GM04504 (cell line): ENCODE measurements around the gene PLEKHM3.

Source experiments
- DNase-seq: peaks from one replicate; pipeline ENCODE4 v3.0.0-alpha.2; 2012; ENCODE audit warnings: low read depth

Gene PLEKHM3

DNA sequence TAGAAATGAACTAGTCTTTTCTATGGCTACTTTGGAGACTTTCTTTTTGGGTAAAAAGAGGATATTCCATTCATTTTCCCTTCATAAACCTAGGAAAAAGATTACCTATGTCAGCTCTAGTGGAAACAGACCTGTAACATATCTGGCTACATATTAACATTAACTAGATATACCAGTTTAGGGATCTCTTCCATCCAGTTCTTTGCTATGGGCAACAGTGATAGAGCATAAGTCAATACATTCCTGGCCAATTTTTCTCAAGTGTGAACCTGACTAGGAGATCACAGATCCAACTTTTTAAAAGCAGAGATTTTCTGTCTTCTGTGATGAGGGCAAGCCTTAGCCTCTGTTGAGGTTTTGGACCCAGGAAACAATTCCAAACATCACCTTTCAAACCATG lies 34.5 kb downstream of the PLEKHM3 start:
- no peak for DNase-seq

GRCh38 chr2:207988975-207989374 lies 36.4 kb downstream of the PLEKHM3 start:
- no peak for DNase-seq

DNA sequence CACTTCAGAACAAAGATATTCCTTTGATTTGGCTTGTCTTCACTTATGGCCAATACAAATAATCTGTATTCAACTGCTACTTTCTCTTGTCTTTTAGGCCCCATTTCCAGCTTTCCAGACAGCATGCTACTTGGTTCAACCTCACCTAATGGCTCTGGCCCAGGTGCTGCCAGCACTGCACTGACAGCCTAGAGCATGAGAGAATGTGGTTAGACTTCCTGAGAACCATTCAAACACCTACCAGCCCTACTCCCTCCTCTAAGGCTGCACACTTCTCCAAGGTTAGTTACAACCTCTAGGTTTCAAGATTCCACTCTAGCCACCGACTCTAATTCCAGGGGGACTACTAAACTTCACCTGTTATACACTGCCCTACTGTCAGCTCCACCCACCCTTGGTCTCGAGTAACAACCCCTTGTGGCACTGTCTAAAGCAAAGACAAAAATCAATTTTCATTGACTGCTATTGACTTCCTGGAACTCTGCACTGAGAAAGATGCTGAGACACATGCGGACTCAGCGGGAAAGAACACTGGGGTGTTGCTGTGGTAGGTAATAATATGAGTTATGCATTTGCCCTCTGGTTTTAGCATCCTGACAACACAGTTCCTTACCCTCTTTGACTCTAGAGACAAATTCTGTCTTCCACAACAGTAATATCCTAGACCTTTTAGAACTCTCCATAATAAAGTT lies 38.2 kb downstream of the PLEKHM3 start:
- DNase-seq: no peak

DNA sequence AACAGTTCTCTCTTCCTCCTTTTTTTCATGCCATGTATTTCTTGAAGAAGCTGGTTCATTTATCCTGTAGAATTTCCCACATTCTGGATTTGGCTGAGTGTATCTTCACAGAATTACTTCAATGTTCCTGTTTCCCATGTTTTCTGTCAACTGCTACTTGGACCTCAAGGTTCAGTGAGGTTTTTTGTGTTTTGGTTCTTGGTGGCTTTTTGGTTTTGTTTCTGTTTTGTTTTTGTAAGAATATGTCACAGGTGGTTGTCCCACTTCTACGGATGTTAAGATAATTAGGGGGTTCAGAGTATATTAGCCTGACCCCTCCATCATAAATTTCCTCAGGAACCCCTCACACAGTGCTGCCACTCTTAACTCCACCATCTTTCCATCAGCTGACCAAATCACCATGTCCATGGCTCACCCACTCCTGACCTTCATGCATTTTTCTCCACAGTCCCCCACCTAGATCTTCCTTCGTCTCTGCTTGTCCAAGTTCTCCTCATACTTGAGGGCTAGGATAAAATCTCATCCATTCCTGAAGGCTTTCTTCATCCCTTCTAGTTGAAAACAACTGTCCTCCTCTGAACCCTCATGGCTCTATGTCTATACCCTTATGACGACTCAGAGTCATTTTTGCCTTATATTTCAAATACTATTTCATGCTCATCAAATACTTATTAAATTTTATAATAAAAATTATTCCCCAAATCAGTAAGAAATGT lies 40.4 kb downstream of the PLEKHM3 start:
- DNase-seq: no peak

DNA sequence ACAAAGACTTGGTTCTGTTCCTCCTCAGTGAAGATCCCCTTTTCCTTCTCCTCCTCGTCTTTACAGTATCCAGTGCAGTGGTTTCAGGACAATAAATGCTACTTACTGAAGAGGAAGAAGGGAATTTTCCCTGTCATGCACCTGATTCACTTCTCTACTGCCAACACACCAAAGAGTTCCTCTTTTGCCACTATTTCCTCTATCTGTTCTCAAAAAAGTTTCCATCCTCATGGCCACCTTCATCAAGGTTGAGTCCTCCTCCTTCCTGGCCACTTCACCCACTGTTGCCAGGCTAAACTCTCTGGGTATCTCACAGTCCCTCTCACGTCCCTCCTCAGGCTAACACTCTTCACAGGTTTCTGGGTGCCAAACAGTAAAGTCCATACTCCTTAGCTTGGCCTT lies 41.7 kb downstream of the PLEKHM3 start:
- no peak for DNase-seq

DNA sequence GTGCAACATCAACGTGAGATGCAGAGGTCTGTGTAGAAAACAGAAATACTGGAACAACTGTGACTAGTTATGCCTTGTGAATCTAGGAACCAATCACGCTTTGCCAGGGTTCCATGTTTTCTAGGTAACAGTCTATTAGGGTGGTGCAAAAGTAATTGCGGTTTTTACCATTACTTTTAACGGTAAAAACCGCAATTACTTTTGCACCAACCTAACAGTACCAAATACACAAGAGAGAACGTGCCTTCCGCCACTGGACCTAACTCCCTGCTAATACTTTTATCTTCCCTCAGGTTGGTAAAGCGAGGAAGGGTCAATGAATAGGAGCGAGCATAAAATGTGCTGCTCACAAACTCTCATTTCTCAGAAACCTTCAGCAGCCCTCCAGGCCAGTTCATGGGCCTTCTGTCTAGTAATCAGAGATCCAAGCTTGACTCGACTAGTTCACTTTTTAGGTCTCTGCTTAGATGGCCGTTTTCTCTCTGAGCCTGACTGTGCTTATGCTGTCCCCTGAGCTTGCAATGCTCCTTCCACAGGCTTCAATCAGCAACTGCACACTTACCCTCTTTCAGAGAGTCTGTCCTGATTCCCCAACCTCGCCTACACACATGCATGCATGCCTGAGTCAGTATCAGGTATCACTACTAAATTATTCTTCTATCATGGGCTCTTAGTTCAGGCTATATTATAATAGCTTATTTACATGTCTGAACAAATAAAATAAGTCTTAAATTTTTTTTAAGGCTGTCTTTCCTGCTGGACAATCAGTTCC lies 47.0 kb downstream of the PLEKHM3 start:
- no peak for DNase-seq

- no peak for DNase-seq
Measured at GRCh38 chr2:207975921-207976320, 49.4 kb downstream of the PLEKHM3 start.

DNA sequence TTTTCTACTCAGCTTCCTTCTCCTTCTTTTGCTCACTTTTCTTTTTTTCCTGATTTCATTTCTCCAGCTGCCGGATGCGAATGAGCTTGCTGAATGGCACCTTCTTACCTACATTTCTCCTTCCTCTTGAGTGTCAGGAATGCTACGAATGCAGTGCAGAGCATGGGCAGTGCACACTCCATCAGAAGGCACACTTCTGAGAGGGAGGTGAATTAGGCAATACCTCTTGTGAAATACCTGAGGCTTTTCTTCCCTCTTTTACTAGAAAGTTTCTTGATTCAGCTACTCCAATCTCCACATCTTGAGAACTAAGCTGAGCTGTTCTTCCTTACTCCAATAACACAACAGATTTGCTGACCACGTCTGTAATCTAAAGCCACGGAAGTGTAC lies 51.1 kb downstream of the PLEKHM3 start:
- DNase-seq: no peak

DNA sequence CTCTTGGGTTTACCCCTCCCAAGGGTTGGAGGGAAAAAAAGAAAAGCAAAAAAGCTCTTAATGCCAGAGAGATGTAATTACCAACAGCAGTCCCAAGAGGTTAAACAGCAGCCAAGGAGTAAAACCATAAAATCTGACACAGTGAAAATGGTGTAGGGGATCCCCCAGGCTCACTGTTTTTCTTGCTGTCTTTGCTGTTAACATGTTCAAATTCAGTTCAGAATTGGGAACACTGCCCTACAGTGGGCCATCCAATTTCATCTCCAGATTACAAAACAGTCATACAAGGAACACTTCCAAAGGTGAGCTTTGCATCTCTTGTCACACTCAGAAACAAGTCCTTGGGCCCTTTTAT lies 54.5 kb downstream of the PLEKHM3 start:
- no peak for DNase-seq

GRCh38 chr2:207970147-207970825 lies 55.0 kb downstream of the PLEKHM3 start:
- no peak for DNase-seq

- no peak for DNase-seq
Measured at GRCh38 chr2:207969249-207969648, 56.1 kb downstream of the PLEKHM3 start.

DNA sequence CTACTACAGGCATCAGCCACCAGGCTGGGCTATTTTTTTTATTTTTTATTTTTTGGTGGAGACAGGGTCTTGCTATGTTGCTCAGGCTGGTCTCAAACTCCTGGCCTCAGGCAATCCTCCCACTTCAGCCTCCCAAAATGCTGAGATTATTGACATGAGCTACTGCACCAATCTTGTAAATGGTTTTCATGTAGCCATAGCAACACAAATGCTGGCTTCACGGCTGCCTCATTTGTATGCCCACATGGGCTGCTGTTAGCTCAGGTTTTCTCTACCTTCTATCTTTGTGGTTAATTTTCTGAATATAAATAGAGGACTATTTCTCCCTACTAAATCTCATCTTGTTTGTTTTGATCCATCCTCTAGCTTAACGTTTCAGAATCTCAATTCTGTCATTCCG lies 58.2 kb downstream of the PLEKHM3 start:
- DNase-seq: no peak

GRCh38 chr2:207960911-207961310 lies 64.4 kb downstream of the PLEKHM3 start:
- DNase-seq: no peak

- DNase-seq: no peak
Measured at GRCh38 chr2:207960090-207960489, 65.2 kb downstream of the PLEKHM3 start.

DNA sequence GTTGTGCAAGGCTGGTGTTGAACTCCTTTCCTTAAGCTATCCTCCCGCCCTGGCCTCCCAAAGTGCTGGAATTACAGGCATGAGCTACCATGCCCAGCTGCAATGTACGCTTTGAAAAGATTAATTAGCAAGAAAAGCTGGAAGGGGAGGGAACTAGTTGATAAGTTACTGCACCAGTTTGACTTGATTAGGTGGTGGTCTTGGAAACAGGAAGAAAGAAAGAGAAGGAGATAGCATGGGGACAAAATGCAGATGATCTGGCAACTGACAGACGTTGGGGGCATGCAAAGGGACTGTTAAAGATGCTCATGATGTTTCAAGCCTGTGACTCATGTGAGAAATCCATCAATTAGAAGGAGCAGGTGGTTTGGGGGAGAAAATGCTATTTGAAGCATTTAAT lies 68.6 kb downstream of the PLEKHM3 start:
- no peak for DNase-seq

- no peak for DNase-seq
Measured at GRCh38 chr2:207955456-207955855, 69.9 kb downstream of the PLEKHM3 start.

GRCh38 chr2:207953354-207953753 lies 72.0 kb downstream of the PLEKHM3 start:
- DNase-seq: no peak

DNA sequence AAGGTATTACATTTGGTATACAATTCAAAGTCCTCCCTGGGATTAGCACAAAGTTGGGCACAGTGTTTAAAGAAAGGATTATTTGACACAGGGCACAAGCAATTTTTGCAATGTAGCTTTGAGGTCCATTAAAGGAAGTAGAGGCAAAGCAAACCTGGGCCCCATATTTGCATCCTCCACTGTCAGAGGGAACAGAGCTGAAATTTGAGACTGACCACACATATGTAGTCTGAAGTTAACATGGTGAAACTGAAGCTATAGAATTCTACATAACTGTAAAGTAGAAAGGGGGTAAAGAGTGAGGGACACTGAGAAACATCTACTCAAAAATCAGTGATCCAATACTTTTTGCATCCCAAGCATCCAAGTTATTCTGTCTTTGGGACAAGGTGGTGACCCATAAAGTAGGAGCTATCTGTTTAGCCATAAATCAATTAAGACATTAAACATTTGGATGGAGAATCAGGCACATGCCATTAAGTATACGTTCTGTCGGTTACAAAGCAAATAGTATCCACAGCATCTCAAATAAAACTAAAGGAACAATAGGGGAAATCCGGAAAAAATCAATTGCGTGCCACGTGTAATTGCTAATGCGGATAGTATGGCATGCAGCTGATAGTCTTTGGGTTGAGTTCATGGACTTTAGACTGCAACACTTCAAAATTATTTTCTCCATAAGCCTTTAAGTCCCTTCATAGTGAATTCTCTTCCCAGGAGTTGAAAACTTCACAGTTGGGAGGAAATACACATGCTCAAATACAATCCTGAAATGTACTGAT lies 72.6 kb downstream of the PLEKHM3 start:
- DNase-seq: no peak

- DNase-seq: no peak
Measured at GRCh38 chr2:207951734-207952470, 73.4 kb downstream of the PLEKHM3 start.

DNA sequence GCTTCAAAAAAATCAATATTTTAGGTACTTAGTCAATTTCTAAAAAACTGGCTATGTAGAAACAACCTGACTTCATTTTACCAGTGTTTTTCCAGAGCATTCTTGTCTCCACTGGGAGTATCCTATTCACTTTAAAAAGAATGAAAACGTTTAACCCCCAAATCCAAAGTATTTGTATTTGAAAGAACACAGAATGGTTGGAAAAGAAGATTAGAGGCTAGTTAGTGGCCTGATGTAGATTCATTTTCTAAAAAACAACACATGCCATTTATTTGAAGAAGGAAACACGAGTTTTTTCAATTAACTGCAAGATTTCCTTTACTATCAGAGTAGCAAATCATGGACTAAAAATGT lies 74.6 kb downstream of the PLEKHM3 start:
- DNase-seq: no peak

DNA sequence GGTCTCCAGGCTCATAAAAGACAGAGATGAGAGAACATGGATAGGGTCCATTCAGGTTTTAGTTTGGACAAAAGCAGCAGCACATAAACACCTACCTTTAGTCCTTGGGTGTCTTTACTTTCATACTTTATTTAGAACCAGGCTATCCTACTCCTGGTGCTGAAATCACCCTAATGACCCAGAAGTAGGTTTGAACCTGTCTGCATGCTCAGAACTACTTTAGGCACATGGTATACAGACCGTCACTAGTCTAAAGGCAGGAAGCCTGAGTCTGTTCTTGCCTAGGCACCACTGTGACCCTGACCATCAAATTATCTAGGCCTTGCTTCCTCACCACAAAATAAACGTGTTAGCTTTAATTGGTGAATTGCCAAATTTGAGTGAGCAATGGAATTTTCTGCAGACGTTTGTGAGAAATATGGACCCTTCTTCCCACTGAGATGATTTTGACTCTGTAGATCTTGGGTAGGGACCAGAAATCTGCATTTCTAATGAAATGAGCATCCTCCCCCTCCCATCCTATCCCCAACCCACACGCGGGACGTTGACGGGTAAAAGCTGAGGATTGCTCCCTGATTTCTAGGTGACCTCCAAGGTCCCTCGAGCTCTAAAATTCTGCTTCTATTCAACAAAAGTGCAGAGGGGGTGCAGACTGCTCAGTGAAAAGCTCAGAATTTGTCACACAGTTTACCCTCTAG lies 75.1 kb downstream of the PLEKHM3 start:
- no peak for DNase-seq
